Common myeloid progenitor, CD34-positive (primary cell): ENCODE data around the gene HINT1.
"Not testable (repeated sequence)": the region's sequence is repeated elsewhere in the genome, so short reads cannot be mapped to it uniquely, and the experiment has no call there.

Experiments
- CTCF ChIA-PET: fragments of 350-600 bp; sonication (Branson Sonifier 250); formaldehyde crosslinking; loops from one replicate; lab custom pipeline; 2021; ENCODE audit warnings: antibody characterized with exemption; lab: Charles Lee
- POLR2A ChIA-PET: fragments of 350-600 bp; sonication (Branson Sonifier 250); formaldehyde crosslinking; loops from one replicate; lab custom pipeline; 2021; ENCODE audit warnings: antibody characterized with exemption; lab: Charles Lee
- DNase-seq, 3 donors: peaks; one replicate each; pipeline versions ENCODE4 v3.0.0 to v3.0.0-alpha.2; 2013
- H3K27ac ChIP-seq, 2 experiments: 1 replicate in 1 of 2; 2 replicates in 1 of 2; pipeline ENCODE4 v1.7.0; 2013; ENCODE audit warnings: inconsistent platforms in 2 of 2, low read length in 2 of 2, mild to moderate bottlenecking in 2 of 2, low read depth in 1 of 2, moderate library complexity in 1 of 2; ENCODE audit not compliant: severe bottlenecking in 2 of 2, insufficient read depth in 1 of 2, poor library complexity in 1 of 2
- H3K27me3 ChIP-seq, 5 experiments: replicated peaks in 2 of 5; 1 replicate in 3 of 5; 2 replicates in 2 of 5; pipeline versions ENCODE4 v1.6.1 to v1.7.0; 2013; ENCODE audit warnings: low read length in 4 of 5, mild to moderate bottlenecking in 2 of 5, moderate library complexity in 2 of 5, inconsistent platforms in 1 of 5; ENCODE audit not compliant: insufficient read depth in 5 of 5, control insufficient read depth in 4 of 5
- H3K36me3 ChIP-seq, 4 experiments: 1 replicate in 2 of 4; 2 replicates in 2 of 4; pipeline versions ENCODE4 v1.6.1 to v1.7.0; 2013; ENCODE audit warnings: low read length in 3 of 4, control low read depth in 1 of 4, mild to moderate bottlenecking in 1 of 4; ENCODE audit not compliant: control insufficient read depth in 4 of 4, insufficient read depth in 4 of 4
- H3K4me1 ChIP-seq, 4 experiments: 1 replicate in 3 of 4; 2 replicates in 1 of 4; pipeline versions ENCODE4 v1.6.1 to v1.7.1; 2013; ENCODE audit warnings: low read length in 3 of 4, mild to moderate bottlenecking in 3 of 4, control low read depth in 1 of 4, inconsistent platforms in 1 of 4, moderate library complexity in 1 of 4; ENCODE audit not compliant: control insufficient read depth in 4 of 4, insufficient read depth in 4 of 4; ENCODE audit errors: control extremely low read depth in 1 of 4
- H3K4me3 ChIP-seq, 7 experiments: 1 replicate in 4 of 7; 2 replicates in 3 of 7; pipeline versions ENCODE4 v1.5.1 to v1.7.0; 2013; ENCODE audit warnings: mild to moderate bottlenecking in 7 of 7, low read length in 6 of 7, moderate library complexity in 6 of 7, inconsistent platforms in 2 of 7, low read depth in 2 of 7, control low read depth in 1 of 7; ENCODE audit not compliant: insufficient read depth in 4 of 7, control insufficient read depth in 1 of 7; ENCODE audit errors: extremely low read depth in 1 of 7
- H3K9me3 ChIP-seq, 5 experiments: 1 replicate in 4 of 5; 2 replicates in 1 of 5; pipeline versions ENCODE4 v1.6.1 to v1.7.1; 2013; ENCODE audit warnings: low read length in 4 of 5, mild to moderate bottlenecking in 2 of 5, inconsistent platforms in 1 of 5, low read depth in 1 of 5, moderate library complexity in 1 of 5; ENCODE audit not compliant: control insufficient read depth in 4 of 5, insufficient read depth in 2 of 5; ENCODE audit errors: control extremely low read depth in 1 of 5
- WGBS: methylation state at CpG from one replicate; pipeline ENCODE4 v1.1.5; 2013; ENCODE audit not compliant: insufficient coverage; 5-methylcytosine and 5-hydroxymethylcytosine counted together

Gene HINT1

DNA sequence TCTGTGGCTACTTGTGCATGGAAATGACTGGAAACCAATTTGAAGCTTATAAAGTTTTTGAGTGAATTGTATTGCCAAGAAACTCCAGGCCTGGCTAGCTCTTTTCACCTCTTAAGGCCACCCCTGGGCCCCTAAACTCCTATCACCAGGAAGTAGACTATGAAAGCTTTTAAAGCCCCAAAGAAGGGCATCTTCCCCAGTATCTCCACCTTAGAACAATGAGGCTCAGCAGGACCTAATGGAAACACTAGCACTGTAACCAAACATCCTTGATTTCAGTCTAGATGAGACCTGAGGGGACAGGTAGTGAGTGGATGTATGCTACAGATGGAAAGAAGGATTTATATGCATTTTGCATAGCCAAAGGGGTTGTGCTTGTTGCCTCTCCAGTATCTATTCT lies 30.6 kb upstream of the HINT1 start:
- ChIA-PET POLR2A (no interaction called here), CTCF (interaction anchor here (0.8 to 1.8 kb wide), 4 partner anchors 19 to 186 kb away, joined by 3 to 5 read pairs (median 4); partner anchors contain the start of gene HINT1)
- H3K36me3 ChIP-seq: peaks cover 0 to 4% (median 2%) of the 10 kb centered on the region in 4 experiments

DNA sequence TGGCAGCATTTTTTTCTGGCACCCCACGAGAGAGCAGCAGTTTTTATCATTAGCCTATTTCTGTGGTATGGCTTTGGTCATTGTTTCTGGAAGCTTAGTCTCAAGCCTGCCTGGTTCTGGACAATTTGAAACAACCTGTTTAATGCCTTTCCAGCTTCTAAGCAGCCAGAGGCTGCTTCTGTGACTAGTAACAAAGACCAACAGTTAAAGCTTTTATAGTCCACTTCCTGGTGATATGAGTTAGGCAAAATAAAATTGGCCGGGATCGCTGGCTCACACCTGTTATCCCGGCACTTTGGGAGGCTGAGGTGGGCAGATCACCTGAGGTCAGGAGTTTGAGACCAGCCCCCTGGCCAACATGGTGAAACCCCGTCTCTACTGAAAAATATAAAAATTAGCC lies 29.7 kb upstream of the HINT1 start:
- WGBS: 97% methylated on average over 4 of the region's 5 CpGs
- H3K36me3 ChIP-seq: peaks cover 0 to 4% (median 2%) of the 10 kb centered on the region in 4 experiments
- no peaks in the 10 kb centered on the region for H3K9me3 ChIP-seq
- H3K4me1 ChIP-seq: peaks cover 0 to 4% (median 0%) of the 10 kb centered on the region in 4 experiments
- ChIA-PET CTCF (interaction anchor here (0.8 to 1.8 kb wide), 3 partner anchors 29 to 187 kb away, joined by 3 to 5 read pairs (median 3); partner anchors contain the start of gene HINT1), POLR2A (no interaction called here)
- H3K27me3 ChIP-seq: no peaks in the 10 kb centered on the region
- no peak overlapping the region for H3K4me3 ChIP-seq
- H3K27ac ChIP-seq: no peak overlapping the region
- no peak for DNase-seq

More for the DNA sequence above, 30.6 kb upstream of the HINT1 start:
- Histone ChIP-seq H3K27me3 (no peaks in the 10 kb centered on the region), H3K9me3 (no peaks in the 10 kb centered on the region), H3K27ac (no peak overlapping the region), H3K4me3 (no peak overlapping the region), H3K4me1 (peaks cover 0 to 4% (median 0%) of the 10 kb centered on the region in 4 experiments)
- DNase-seq: no peak

DNA sequence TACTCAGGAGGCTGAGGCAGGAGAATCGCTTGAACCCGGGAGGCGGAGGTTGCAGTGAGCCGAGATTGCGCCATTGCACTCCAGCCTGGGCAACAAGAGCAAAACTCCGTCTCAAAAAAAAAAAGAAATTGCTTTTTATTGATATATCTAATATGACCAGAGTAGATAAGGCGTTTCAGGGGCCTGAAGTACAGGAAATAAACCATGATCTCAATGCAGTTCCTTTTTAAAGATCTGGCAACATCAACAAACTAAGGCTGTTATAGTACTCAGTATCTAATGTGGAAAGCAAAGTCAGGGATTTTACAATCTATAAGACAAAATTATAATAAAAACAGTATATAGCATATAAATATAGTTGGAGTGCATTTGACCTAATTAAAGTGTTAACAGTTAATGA lies 28.8 kb upstream of the HINT1 start:
- H3K9me3 ChIP-seq, H3K4me1 ChIP-seq, H3K4me3 ChIP-seq, DNase-seq, H3K27ac ChIP-seq, POLR2A ChIA-PET, H3K27me3 ChIP-seq, H3K36me3 ChIP-seq: not testable (repeated sequence)
- CTCF ChIA-PET: interaction anchor here (1.8 kb wide), 1 partner anchor 71 kb away, joined by 5 read pairs; no protein-coding TSS in a partner anchor
- no CpG with 5 or more reads among the region's 7 CpGs for WGBS

GRCh38 chr5:131193106-131193505 lies 28.1 kb upstream of the HINT1 start:
- Histone ChIP-seq H3K4me1 (peaks cover 0 to 4% (median 0%) of the 10 kb centered on the region in 4 experiments), H3K27me3 (no peaks in the 10 kb centered on the region), H3K9me3 (no peaks in the 10 kb centered on the region), H3K36me3 (peaks cover 0 to 4% (median 0%) of the 10 kb centered on the region in 4 experiments), H3K27ac (no peak overlapping the region), H3K4me3 (no peak overlapping the region)
- ChIA-PET POLR2A (no interaction called here), CTCF (no interaction called here)
- WGBS: 100% methylated on average over 2 of the region's 2 CpGs
- no peak for DNase-seq

DNA sequence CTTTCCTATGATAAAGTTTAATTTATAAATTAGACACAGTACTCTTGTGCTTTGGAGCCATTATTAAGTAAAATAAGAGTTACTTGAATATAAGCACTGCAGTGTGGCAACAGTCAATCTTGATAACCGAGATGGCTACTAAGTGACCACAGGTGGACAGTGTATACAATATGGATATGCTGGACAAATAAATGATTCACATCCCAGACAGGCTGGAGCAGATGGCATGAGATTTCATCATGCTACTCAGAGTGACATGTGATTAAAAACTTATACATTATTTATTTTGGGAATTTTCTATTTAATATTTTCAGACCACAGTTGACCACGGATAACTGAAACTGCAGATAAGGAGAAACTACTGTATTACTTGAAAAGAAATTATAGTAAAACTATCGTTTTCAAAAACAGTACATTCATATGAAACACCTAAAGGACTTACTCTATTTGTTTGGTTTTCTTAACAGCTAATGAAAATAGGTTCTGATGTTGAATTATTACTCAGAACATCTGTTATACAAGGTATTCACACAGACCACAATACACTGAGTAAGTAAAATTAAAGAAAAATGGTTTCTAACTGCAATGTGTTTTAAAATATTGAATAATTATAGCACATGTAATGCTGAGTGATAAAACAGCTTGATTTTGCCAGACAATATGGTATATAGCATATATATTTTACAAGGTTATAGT lies 21.7 kb upstream of the HINT1 start:
- no peaks in the 10 kb centered on the region for H3K9me3 ChIP-seq
- H3K4me3 ChIP-seq: no peak overlapping the region
- H3K27ac ChIP-seq: no peak overlapping the region
- no peaks in the 10 kb centered on the region for H3K4me1 ChIP-seq
- no peaks in the 10 kb centered on the region for H3K27me3 ChIP-seq
- no peak for DNase-seq
- peaks cover 0 to 11% (median 5%) of the 10 kb centered on the region in 4 experiments for H3K36me3 ChIP-seq
- POLR2A ChIA-PET: no interaction called here
- 89% methylated on average over 1 of the region's 3 CpGs for WGBS
- CTCF ChIA-PET: interaction anchor here (1.0 to 1.1 kb wide), 2 partner anchors 39 to 78 kb away, joined by 3 read pairs; no protein-coding TSS in a partner anchor

DNA sequence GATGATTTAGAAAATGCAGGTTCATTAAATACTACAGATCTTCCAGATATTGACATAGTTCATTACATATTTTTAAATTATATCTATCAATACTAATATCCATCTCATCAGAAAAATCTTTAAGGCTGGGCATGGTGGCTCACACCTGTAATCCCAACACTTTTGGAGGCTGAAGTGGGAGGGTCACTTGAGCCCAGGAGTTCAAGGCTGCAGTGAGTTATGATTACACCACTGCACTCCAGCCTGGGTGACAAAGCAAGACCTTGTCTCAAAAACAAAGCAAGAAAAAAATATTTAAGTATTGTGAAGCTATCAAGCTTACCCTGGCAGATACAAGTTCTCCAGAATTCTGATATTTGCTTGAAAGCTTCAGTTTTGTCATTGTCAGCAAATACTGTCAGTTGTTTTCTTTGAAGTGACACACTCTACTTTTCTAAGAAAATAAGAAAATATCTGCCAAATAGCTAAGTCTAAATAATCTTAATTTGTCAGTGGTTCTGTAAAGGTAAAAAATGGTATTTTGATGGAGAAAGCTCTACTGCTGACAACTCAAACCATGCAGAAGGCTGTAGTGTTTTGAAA lies 20.6 kb upstream of the HINT1 start:
- CTCF ChIA-PET: interaction anchor here (1.1 to 1.6 kb wide), 2 partner anchors 13 to 23 kb away, joined by 3 read pairs; no protein-coding TSS in a partner anchor

GRCh38 chr5:131182839-131183238 lies 17.8 kb upstream of the HINT1 start:
- POLR2A ChIA-PET: no interaction called here
- Histone ChIP-seq H3K4me3 (no peak overlapping the region), H3K27ac (no peak overlapping the region), H3K9me3 (no peaks in the 10 kb centered on the region), H3K36me3 (peaks cover 0 to 17% (median 5%) of the 10 kb centered on the region in 4 experiments), H3K4me1 (peaks cover 0 to 2% (median under 1%) of the 10 kb centered on the region in 4 experiments), H3K27me3 (no peaks in the 10 kb centered on the region)
- DNase-seq: no peak
- CTCF ChIA-PET: interaction anchor here (0.9 to 1.6 kb wide), 3 partner anchors 9 to 196 kb away, joined by 3 to 5 read pairs (median 4); no protein-coding TSS in a partner anchor

More for the DNA sequence above, 20.6 kb upstream of the HINT1 start:
- H3K27ac ChIP-seq: no peak overlapping the region
- H3K4me1 ChIP-seq: no peaks in the 10 kb centered on the region
- H3K4me3 ChIP-seq: no peak overlapping the region
- peaks cover 0 to 11% (median 5%) of the 10 kb centered on the region in 4 experiments for H3K36me3 ChIP-seq
- DNase-seq: no peak
- no peaks in the 10 kb centered on the region for H3K9me3 ChIP-seq
- POLR2A ChIA-PET: no interaction called here
- H3K27me3 ChIP-seq: no peaks in the 10 kb centered on the region
